NT2/D1 (cell line): ENCODE data around the gene FAAH.
A peak's percentile ranks its signal among the peaks of the same experiment; 100 is the strongest.

Source experiments
- DNase-seq: peaks from one replicate; pipeline ENCODE4 v3.0.0-alpha.2; 2011; ENCODE audit warnings: low read depth, low spot score
- H3K27me3 ChIP-seq: 2 replicates; pipeline ENCODE4 v1.6.0; 2011; ENCODE audit warnings: mild to moderate bottlenecking; ENCODE audit not compliant: insufficient read length, insufficient read depth
- H3K36me3 ChIP-seq: 2 replicates; pipeline ENCODE4 v1.6.1; 2011; ENCODE audit warnings: mild to moderate bottlenecking, low read length, mixed read lengths; ENCODE audit not compliant: insufficient read depth, insufficient read length
- H3K4me1 ChIP-seq: 2 replicates; pipeline ENCODE4 v1.5.1; 2011; ENCODE audit not compliant: insufficient read depth, insufficient read length
- H3K4me3 ChIP-seq: 2 replicates; pipeline ENCODE4 v1.5.1; 2011; ENCODE audit warnings: low read depth; ENCODE audit not compliant: insufficient read length
- H3K9ac ChIP-seq: 2 replicates; pipeline ENCODE4 v1.6.0; 2011; ENCODE audit warnings: low read depth; ENCODE audit not compliant: insufficient read length
- H3K9me3 ChIP-seq: 2 replicates; pipeline ENCODE4 v1.5.1; 2011; ENCODE audit warnings: mild to moderate bottlenecking, low read length; ENCODE audit not compliant: insufficient read depth
- SUZ12 ChIP-seq: IDR thresholded peaks from 2 replicates; pipeline ENCODE4 v1.6.1; 2011; ENCODE audit not compliant: insufficient read length, insufficient read depth; ENCODE audit errors: extremely low read depth
- YY1 ChIP-seq: IDR thresholded peaks from 2 replicates; pipeline ENCODE4 v1.6.1; 2011; ENCODE audit not compliant: insufficient read length, insufficient read depth
- ZNF274 ChIP-seq: IDR thresholded peaks from 2 replicates; pipeline ENCODE4 v1.6.1; 2011; ENCODE audit warnings: mild to moderate bottlenecking, low read depth, low read length

Gene FAAH

GRCh38 chr1:46407636-46408035, 13.5 kb downstream of the FAAH start:
- H3K9ac ChIP-seq, result peak overlapping the region; percentile 13
- H3K36me3 ChIP-seq, result no peaks in the 10 kb centered on the region
- no peak for DNase-seq
- TF ChIP-seq YY1, result no peak
- H3K9me3 ChIP-seq, result no peaks in the 10 kb centered on the region
- peaks cover 24% of the 10 kb centered on the region for H3K4me1 ChIP-seq
- H3K27me3 ChIP-seq, result peaks cover 3% of the 10 kb centered on the region
- H3K4me3 ChIP-seq, result no peak overlapping the region

DNA sequence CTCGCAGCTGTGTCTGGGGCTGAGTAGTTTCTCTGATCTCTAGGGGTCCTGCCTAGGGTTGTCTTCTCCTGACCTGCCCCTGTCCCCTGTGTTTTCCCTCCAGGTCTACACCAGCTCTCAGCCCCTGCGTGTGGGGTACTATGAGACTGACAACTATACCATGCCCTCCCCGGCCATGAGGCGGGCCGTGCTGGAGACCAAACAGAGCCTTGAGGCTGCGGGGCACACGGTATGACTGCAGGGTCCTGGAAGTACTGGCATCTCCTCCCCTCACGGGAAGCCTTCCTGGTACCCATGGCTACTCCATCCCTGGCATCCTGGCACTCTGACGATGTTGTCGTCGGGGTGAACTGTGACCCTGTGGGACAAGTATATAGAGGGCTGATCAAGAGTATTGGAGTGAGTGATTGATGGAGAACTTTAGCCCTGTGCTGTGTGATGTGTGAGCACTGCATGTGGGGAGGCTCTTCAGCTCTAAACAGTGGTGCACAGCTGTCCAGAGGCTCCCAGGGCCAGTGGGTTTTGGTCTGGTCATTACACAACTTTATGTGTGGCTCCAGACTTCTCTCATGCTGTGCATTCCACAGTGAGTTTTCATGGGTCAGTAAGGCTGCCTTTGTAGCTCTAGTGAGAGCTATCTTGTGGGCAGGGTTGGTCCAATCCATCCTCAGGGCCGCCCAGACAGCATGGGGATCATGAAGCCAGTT, 14.4 kb downstream of the FAAH start:
- DNase-seq, result no peak
- Histone ChIP-seq H3K9me3 (no peaks in the 10 kb centered on the region), H3K4me3 (no peak overlapping the region), H3K36me3 (no peaks in the 10 kb centered on the region), H3K9ac (no peak overlapping the region), H3K27me3 (peaks cover 3% of the 10 kb centered on the region), H3K4me1 (peaks cover 27% of the 10 kb centered on the region)
- TF ChIP-seq YY1 (no peak), SUZ12 (no peak), ZNF274 (no peak)

DNA sequence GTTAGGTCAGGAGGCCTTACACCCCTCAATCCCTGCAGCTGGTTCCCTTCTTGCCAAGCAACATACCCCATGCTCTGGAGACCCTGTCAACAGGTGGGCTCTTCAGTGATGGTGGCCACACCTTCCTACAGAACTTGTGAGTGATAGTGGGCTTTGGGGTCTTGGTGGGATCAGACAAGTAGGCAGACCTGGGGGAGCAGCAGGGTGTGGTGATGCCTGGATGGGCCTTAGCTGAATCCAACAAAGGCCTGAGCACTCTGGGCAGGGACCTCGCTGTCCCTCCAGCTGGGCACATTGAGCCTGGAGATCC, 14.9 kb downstream of the FAAH start:
- DNase-seq, result no peak
- TF ChIP-seq ZNF274 (no peak), SUZ12 (no peak), YY1 (no peak)
- peaks cover 3% of the 10 kb centered on the region for H3K27me3 ChIP-seq
- no peaks in the 10 kb centered on the region for H3K9me3 ChIP-seq
- H3K9ac ChIP-seq, result no peak overlapping the region
- peaks cover 30% of the 10 kb centered on the region for H3K4me1 ChIP-seq
- H3K4me3 ChIP-seq, result no peak overlapping the region
- no peaks in the 10 kb centered on the region for H3K36me3 ChIP-seq

DNA sequence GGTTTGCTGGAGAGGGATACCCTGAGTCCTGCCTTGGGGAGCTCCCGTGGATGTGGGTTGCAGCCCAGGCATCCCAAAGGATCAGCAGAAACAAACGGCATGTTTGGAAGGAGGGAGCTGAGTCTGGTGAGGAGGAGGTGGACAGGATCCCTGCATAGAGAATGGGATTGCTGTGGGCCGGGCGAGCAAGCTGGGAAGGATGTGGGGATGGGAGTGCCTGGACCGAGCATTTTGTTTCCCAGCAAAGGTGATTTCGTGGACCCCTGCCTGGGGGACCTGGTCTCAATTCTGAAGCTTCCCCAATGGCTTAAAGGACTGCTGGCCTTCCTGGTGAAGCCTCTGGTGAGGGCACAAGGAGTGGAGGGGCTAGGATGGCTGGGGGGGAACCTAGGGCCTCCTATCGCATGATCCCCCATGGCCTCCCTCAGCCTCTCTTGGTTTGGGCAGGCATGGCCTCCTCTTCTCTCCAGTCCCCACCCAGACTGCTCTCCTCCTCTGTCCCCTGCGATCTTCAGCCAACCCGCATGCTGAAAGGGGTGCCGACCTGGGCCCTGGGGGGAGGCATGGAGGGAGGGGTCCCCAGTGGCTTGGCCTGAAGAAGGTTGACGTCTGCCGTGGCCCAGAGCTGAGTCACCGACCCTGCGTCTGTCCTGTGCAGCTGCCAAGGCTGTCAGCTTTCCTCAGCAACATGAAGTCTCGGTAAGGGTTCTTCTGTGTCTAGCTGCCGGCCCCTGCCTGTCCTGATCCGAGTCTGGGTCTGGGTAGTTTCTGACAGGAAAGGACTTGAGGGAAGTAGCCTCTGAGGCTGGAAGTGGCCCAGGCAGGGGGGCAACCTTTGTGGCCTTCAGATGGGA, 16.3 kb downstream of the FAAH start:
- no peak overlapping the region for H3K4me3 ChIP-seq
- no peak overlapping the region for H3K9ac ChIP-seq
- TF ChIP-seq YY1, result no peak
- no peak for TF ChIP-seq SUZ12
- TF ChIP-seq ZNF274, result no peak
- no peaks in the 10 kb centered on the region for H3K9me3 ChIP-seq
- peaks cover 3% of the 10 kb centered on the region for H3K27me3 ChIP-seq
- DNase-seq, result no peak
- H3K4me1 ChIP-seq, result peaks cover 30% of the 10 kb centered on the region
- H3K36me3 ChIP-seq, result no peaks in the 10 kb centered on the region

GRCh38 chr1:46411010-46411405, 16.9 kb downstream of the FAAH start:
- Histone ChIP-seq H3K27me3 (peaks cover 3% of the 10 kb centered on the region), H3K36me3 (no peaks in the 10 kb centered on the region), H3K9me3 (no peaks in the 10 kb centered on the region), H3K4me1 (peaks cover 25% of the 10 kb centered on the region), H3K4me3 (no peak overlapping the region), H3K9ac (no peak overlapping the region)
- DNase-seq, result no peak
- TF ChIP-seq ZNF274 (no peak), YY1 (no peak), SUZ12 (no peak)

DNA sequence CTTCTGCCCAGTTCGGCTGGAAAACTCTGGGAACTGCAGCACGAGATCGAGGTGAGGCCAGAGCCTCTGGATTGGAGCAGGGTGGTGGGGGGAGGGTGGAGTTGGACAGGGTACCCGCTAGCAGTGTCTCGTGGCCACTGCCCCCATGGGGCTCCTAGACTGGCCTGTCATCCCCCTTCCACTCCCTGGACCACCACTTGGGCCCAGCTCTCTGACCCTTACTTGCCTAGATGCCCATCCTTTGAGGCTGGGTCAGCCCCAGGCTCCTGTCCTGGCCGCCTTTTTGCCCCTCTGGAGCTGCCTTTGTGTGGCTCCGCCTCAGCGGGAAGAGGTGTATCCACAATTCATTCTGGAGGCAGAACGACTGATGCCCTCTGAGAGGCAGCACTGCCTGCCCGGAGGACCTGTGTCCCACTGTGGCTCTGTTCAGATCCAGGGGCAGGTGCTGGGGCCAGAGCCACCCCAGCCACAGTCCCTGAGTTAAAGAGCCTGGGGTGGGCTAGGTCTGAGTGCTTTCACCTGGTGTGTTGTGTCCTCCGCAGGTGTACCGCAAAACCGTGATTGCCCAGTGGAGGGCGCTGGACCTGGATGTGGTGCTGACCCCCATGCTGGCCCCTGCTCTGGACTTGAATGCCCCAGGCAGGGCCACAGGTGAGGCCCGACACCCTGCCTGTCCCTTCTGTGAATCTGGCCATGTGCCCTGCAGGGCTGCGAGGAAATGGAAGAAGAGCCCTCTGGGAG, 17.7 kb downstream of the FAAH start:
- Histone ChIP-seq H3K9ac (no peak overlapping the region), H3K27me3 (peaks cover 3% of the 10 kb centered on the region), H3K4me1 (peaks cover 22% of the 10 kb centered on the region), H3K36me3 (no peaks in the 10 kb centered on the region), H3K9me3 (no peaks in the 10 kb centered on the region), H3K4me3 (no peak overlapping the region)
- peak; percentile 30 for DNase-seq
- TF ChIP-seq YY1, result no peak
- TF ChIP-seq ZNF274, result no peak
- no peak for TF ChIP-seq SUZ12

DNA sequence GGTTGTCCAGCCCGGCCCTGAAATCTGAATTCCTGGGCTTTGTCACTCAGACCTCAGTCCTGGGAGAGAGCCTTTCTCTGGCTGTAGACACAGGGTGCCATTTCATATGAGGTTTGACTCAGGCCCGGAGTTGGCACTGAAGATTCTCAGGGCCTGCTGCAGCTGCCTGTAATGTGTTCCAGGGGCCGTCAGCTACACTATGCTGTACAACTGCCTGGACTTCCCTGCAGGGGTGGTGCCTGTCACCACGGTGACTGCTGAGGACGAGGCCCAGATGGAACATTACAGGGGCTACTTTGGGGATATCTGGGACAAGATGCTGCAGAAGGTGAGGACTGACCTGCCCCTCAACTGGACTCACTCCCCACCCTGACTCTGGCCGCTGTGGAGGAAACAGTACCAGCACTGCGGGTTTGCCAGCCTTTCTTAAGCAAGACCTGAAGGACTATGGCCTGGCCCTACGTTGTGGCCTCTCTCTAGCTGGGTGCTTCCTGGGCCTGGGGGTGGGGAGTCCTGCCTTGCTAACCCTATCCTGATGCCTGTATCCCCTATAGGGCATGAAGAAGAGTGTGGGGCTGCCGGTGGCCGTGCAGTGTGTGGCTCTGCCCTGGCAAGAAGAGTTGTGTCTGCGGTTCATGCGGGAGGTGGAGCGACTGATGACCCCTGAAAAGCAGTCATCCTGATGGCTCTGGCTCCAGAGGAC, 18.9 kb downstream of the FAAH start:
- Histone ChIP-seq H3K9ac (no peak overlapping the region), H3K9me3 (no peaks in the 10 kb centered on the region), H3K4me3 (no peak overlapping the region), H3K36me3 (no peaks in the 10 kb centered on the region), H3K4me1 (peaks cover 11% of the 10 kb centered on the region), H3K27me3 (no peaks in the 10 kb centered on the region)
- TF ChIP-seq SUZ12 (no peak), ZNF274 (no peak), YY1 (no peak)
- DNase-seq, result no peak
